GM19438 (cell line): ENCODE results near the gene ZNF830.
"Not testable (repeated sequence)": the region's sequence is repeated elsewhere in the genome, so short reads cannot be mapped to it uniquely, and the experiment has no call there.

Experiments
- ATAC-seq: cut with Tn5 transposase; IDR thresholded peaks from one replicate; pipeline ENCODE4 v1.9.1; 2021; ENCODE audit warnings: low read depth; ENCODE audit not compliant: unreplicated experiment

The ZNF830 gene, protein sequence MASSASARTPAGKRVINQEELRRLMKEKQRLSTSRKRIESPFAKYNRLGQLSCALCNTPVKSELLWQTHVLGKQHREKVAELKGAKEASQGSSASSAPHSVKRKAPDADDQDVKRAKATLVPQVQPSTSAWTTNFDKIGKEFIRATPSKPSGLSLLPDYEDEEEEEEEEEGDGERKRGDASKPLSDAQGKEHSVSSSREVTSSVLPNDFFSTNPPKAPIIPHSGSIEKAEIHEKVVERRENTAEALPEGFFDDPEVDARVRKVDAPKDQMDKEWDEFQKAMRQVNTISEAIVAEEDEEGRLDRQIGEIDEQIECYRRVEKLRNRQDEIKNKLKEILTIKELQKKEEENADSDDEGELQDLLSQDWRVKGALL

DNA sequence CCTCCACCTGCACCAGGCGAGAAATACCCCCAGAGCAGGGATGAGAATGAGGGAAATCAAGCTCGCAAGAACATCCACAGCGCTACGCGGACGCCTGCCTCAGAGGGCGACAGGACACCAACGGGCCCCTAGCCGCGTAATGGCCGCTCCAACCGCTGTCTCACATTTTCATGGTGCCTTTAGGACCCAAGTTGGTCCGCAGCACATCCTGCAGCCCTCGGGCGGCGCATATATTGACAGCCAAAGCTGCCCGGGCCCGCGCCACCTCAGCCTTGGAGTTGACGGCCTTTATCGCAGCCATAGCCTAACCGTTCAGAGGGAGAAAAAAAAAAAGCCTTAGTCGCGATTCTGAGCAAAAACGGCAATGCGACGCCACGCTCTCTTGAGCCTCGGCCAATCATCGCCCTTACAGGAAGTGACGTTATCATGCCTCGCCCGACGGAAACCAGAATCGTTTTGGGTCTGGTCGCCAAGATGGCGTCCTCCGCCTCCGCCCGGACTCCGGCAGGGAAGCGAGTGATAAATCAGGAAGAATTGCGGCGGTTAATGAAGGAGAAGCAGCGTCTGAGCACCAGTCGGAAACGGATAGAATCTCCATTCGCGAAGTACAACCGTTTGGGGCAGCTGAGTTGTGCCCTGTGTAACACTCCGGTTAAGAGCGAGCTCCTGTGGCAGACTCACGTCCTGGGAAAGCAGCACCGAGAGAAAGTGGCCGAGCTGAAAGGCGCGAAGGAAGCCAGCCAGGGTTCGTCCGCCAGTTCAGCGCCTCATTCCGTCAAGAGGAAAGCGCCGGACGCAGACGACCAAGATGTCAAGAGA is at the start of gene ZNF830, which contains the start of gene CCT6B:
ZNF830 (plus strand) TSS at position 448 of the 819 bp plus-strand sequence; CDS start at position 475, 27 bp downstream.
CCT6B (minus strand) TSS at position 368 of the 819 bp plus-strand sequence; CDS start at position 301, 67 bp downstream.
- peak; percentile 82 for ATAC-seq

DNA sequence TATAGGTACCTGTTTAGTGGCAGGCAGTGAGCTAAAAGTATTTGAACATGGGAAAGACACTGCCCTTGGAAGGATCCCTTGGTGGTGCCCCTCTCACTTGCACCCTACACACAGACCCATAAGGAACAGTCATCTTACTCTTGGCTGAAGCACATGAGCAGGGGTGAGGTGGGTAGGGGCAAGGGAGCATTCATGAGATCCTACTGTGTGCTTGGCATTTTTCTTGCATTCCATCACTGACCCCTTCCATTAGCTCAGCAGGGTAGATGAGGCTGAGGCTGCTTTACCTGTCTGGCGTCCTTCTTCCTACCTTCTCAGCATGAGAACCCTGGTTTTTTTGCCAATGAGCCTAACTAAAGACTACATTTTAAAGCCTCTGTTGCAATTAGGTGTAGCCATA is 48.3 kb upstream of the ZNF830 start:
- ATAC-seq, result no peak

DNA sequence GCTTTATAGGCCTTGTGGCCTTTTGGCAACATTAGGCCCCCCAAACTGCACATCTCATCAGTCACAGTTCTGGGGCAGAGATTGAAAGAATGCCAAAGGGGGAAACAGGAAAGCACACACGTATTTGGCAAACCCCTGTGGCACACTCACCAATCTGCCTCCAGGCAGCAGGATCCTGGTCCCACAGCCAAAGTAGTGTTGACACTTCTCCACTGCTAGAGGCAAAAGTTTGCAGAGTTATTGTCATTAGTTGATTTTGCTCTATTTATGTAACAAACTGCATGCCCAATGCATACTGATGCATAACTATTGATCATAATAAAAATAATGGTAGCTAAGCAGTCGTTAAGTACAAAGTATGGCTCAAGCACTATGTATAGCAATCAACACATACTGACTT is 45.2 kb upstream of the ZNF830 start:
- ATAC-seq, result no peak

DNA sequence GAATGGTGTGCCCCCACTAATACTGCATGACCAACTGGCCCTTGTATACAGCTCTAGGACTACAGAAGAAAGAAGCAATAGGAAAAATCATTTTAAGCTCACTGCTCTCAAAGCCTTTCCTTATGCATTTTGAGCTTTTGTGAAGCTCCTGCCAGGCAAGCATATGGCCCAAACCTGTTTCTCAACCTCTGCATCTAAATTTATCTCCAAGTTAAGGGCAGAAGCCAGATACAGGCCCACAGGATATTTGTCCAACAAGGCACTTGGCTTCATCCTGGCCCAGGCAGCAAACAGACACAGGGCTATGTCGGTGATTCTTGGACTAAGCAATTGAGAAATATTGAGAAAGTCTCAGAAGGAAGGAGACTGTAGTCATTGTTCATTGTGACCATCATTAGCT is 44.0 kb upstream of the ZNF830 start:
- ATAC-seq, result no peak

DNA sequence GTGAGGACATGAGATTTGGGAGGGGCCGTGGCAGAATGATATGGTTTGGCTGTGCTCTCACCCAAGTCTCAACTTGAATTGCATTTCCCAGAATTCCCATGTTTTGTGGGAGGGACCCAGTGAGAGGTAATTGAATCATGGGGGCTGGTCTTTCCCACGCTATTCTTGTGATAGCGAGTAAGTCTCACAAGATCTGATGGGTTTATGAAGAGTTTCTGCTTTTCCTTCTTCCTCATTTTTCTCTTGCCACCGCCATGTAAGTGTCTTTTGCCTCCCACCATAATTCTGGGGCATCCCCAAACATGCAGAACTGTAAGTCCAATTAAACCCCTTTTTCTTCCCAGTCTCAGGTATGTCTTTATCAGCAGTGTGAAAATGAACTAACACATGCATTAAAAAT is 40.7 kb upstream of the ZNF830 start:
- no peak for ATAC-seq

DNA sequence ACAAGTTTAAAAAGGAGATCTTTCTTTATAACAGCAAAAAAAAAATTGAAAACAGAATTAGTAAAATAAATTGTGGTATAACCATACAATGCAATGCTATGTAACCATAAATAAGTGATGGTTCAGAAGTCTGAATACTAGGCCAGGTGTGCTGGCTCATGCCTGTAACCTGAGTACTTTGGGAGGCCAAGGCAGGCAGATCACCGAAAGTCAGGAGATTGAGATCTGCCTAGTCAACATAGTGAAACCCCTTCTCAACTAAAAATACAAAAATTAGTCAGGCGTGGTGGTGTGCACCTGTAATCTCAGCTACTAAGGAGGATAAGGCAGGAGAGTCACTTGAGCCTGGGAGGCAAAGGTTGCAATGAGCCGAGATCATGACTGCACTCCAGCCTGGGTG is 34.7 kb upstream of the ZNF830 start:
- no peak for ATAC-seq

DNA sequence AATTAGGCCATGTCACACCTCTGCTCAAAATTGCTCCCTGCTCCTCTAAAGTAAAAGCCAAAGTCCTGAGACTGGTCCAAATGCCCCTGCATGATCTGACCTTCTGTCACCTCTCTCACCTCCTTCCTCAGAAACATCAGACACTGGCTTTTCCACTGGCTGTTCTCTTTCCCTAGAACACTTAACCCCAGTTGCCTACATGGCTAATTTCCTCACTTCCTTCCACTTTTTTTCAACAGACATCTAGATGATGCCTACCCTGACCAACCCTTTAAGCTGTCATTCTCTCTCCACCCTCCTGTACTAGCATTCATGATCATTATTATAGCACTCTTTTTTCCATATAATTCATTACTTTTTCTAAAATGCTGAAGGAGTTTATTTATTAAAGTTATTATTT is 31.1 kb upstream of the ZNF830 start:
- no peak for ATAC-seq

DNA sequence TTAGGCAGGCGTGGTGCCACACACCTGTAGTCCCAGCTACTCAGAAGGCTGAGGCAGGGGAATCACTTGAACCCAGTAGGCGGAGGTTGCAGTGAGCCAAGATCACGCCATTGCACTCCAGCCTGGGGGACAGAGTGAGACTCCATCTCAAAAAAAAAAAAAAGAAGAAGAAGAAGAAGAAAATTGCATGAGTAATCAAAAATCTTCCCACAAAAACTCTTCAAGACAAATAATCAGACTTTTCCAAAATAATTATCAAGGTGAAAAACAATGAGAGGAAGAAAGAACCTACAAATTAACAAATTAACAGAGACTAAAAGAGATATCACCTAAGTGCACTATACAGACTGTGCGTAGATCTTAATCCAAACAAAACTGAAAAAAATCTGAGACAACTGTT is 10.6 kb upstream of the ZNF830 start:
- not testable (repeated sequence) for ATAC-seq

DNA sequence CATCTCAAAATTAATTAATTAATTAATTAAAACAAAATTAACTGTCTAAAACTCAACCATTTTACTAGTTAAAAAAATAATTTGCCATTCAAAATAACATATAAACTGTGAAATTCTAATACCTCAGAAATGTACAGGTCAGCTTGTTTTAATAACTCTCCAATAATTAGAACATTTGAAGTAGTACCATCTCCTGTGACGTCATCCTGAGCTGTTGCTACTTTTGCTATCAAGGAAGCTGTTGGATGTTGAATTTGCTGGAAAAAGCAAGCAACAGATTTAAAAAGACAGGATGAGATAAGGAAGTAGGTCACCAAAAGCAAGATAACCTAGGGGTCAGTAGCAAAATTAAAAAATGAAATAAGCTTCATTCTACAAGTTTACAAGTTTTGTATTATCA is 2.9 kb upstream of the ZNF830 start:
- ATAC-seq, result no peak

DNA sequence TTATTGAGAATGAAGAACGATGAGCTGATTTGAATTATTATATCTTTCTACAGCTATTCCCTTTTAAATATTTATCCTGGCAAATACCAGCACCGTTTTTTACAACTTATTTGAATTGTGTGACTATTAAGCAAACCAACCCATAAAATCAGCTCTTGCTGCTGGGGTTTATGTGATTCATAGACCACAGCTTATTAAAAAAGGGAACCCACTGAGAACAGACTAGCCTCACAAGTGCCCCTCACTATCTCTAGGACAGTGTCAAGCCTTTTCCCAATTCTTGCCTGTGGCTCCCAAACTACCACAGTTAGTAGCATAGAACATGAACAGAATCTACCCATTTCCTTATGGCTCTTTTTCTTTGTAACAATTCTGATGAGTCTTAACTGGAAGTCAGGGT is 12.8 kb downstream of the ZNF830 start:
- no peak for ATAC-seq

DNA sequence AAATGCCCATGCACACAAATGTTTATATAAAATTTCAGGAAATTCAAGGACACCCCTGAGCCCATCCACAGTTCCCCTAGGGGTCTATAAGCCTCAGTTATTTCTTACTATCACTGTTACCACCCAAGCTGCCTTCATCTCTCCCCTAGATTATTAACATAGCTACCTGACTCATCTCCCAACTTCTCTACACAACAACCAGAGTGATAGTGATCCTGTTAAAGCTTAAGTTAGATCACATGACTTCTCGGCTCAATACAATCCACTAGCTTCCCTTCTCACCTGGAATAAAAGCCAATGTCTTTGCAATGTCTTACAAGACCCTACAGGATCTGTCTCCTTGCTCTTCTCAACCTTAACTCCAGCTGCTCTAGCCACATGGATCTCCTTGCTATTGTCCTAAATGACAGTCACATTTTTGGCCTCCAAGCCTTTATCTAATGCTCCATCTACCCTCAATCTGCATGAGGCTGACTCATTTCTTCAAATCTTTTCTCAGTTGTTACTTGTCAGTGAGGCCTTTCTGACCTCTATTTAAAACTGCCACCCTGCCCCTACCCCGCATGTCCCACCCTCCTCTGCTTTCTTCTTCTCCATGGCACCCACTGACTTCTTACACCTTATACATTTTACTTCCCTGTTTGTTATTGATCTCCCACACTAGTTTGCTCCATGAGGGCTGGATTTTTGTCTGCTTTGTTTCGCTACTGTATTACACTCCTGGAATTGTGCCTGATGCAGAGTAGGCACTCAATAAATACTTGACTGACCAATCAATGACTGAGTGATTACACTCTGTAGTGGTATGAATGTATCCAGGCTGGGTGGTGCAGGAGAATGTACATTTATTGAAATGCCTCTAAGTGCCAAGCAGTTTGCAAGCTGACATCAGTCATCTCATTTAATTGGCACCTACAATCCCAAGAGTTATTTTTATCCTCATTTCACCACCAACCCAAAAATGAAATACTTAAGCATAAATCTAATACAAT is 13.8 kb downstream of the ZNF830 start:
- ATAC-seq, result no peak

DNA sequence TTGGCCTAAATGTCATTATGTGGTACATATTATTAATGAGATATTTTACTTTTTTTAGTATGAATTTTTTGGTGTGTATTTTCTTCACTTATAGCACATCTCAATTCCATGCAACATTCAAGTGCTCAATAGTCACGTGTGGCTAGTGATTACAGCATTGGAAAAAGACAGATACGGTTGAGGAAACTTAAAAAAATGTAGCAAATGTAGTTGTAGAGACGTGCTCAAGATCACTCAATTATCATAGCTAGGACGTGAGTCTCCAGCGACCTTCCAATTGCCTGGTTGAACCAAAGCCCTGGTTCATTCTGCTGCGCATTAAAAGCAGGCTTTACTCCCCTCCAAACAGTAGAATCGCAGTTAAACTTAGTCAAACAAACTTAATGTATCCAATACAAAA is 17.8 kb downstream of the ZNF830 start:
- no peak for ATAC-seq

DNA sequence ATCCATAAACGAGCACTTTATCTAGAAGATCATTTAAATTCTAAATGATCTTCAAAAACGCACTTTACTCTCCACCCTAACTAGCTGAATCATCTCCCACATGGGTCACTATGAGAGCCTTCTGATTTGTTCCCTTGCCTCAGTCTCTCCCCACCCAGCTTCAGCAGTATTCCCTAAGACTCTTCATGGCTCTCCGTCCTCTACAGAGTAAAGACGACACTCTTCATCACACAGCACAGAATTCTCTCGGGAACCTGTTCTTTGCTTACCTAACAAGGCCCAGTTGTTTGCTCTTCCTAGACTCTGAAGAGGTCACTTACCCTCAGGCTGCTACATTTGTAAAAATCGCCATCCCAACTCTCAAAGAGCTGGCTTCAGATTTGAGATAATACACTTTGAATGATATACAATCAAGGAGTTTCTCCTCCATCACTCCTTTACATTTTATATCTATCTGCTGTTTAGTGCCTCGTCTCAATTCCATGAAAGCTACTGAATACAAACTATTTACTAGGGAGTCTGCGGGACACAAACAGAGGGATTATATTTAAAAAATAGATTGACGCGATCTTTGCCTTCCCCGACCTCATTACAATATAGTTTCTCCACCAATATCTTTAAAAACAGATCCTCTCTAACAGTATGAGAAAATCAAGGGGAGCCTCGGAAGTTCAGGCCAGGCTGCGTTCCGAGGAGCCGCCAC is 18.5 kb downstream of the ZNF830 start:
- no peak for ATAC-seq

DNA sequence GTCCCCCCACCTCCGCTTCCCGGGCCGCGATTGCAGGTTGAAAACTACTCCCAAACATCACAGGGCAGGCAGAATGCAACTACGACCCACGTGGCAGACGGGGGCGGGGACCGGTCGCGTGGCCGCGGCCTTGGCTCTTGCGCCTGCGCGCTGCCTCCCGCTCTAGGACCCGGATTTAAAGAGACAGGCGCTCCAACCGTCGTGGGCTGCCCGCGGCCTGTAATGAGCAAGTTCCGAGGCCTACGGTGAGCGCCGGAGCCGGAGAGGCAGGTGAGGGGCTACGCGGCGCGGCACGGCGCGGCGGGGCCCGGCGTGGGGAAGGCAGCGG is 19.0 kb downstream of the ZNF830 start, which contains the start of gene LIG3:
LIG3 (plus strand) TSS at position 160 of the 328 bp plus-strand sequence. CDS start 2,494 bp downstream, outside the sequence.
- peak; percentile 81 for ATAC-seq

DNA sequence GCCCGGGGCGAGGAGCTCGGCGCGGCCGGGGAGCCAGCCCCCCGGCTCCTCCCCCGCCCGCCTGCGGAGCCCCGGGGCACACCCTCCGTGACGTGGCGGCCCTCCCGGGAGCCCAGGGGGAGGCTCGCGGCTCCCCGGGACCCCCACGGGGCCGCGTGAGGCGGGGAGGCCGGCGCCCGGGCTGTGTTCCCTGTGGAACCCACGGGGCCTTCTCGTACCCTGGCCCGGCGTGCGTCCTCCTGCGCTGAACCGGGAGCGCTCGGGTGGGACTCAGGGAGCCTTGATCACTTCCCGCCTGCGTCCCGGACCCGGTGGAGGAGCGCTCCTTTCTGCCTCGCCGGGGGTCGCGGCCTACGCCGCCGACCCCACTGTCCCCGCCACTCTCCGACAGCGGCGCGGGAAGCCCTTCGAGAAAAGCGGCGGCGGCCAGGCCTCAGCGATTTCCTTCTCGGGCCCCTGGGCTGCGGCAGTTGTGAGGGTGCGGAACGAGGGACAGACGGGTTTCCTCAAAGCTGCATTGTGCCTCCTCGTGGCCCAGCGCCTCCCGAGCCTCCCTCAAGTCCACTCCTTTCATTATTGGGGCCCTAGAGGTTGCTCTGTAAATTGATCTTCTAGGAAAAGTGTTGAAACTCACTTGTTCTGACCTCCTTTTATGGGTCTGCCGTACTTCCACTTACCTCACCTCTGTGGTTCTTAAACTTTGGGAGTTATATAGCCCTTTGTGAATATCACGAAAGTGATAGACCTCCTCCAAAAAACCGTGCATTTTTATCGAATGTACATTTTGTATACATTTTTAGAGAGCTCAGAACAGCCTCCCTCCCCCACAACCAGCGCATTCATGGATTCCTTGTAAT is 19.6 kb downstream of the ZNF830 start:
- ATAC-seq, result peak; percentile 87

DNA sequence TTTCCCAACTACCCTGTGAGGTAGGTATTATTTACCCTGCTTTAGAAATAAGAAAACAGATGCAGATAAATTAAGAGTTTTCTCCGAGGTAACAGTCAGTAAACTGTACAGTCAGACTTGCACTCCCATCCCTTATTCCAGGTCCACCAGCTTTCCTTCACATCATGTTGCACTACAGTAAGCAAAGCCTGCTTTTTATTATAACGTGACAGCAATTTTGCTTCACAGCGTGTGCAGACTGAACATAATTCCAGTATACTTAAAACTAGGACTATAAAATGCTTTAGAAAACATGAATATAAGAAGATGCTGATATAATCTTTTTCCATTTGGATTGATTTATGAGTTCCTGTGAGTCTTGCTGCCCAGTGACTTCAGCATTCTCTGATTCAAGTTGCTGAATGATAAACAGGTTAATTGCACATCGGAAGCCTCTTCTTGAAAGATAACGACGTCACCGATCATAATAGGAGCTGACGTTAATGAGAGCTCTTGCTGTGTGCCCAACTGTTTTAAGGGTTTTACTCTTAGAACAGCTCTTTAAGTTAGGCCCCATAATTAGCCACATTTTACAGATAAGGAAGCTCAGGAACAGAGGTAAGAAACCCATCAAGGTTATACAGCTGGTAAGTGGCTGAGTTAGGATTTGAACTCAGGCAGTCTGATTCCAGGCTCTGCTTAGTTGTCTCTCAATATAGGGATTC is 20.4 kb downstream of the ZNF830 start:
- no peak for ATAC-seq

DNA sequence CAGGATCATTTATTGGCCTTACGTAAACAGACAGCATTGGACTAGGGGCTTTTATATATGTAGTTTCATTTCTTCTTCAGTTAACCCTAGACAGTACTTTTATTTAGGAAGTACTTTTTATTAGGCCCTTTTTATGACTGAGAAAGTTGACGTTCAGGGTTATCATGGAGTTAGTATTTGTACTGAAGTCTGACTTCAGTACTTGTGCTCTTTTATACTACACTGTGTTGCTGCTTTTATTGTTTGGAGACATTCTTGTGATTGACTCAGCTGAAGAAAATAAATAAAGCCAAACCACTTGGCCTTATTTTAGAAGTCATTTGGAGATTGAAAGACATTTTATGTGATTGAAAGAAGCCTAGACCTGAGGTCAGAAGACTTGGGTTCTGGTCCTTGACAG is 25.9 kb downstream of the ZNF830 start:
- no peak for ATAC-seq

DNA sequence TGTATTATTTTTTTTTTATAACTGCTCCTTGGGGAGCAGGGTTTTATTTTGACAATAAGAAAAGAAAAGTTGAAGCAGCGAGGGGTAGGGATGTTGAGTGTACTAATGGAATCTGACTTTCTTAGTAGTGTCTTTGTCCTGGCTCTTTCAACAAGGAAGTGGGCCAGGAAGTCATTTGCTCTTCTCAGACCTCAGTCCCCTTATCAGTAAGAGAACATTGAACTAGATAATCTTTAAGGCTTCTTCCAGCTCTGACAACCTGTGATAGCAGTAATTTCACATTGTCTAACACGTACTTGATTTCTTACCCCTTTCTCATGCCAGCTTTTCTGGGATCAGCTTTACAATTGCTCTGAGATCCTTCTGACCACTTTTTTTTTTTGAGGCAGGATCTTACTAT is 27.3 kb downstream of the ZNF830 start:
- ATAC-seq, result no peak
